Limb (tissue), 2 donors: ENCODE results near the gene EIF3A.
"Not testable (repeated sequence)": the region's sequence is repeated elsewhere in the genome, so short reads cannot be mapped to it uniquely, and the experiment has no call there.

Source experiments
- DNase-seq, 2 donors: peaks; one replicate each; pipeline ENCODE4 v3.0.0-alpha.2; 2016; ENCODE audit errors: extremely low spot score in 2 of 2

Gene EIF3A

GRCh38 chr10:119051775-119052174 lies 28.8 kb downstream of the EIF3A start:
- DNase-seq = no peak

- DNase-seq = no peak
These were observed 30.8 kb downstream of the EIF3A start for GRCh38 chr10:119049777-119050176.

- no peak for DNase-seq
These were observed 31.3 kb downstream of the EIF3A start for GRCh38 chr10:119049361-119049760.

- no peak for DNase-seq
These were observed 35.1 kb downstream of the EIF3A start for GRCh38 chr10:119045561-119045960.

- DNase-seq = no peak
These were observed 38.4 kb downstream of the EIF3A start for GRCh38 chr10:119042169-119042568.

- no peak for DNase-seq
These were observed 39.3 kb downstream of the EIF3A start for GRCh38 chr10:119041326-119041725.

GRCh38 chr10:119039161-119039560 lies 41.5 kb downstream of the EIF3A start:
- no peak for DNase-seq

- DNase-seq = no peak
These were observed 49.0 kb downstream of the EIF3A start for GRCh38 chr10:119031496-119032059.

GRCh38 chr10:119030421-119031250 lies 50.0 kb downstream of the EIF3A start:
- peak in 1 of 2 donors; percentile 66 for DNase-seq

GRCh38 chr10:119029613-119030420 lies 50.8 kb downstream of the EIF3A start, which contains the start of gene NANOS1:
Gene NANOS1, plus strand, starts transcription at chr10:119029714. Its CDS starts 88 bp downstream, at chr10:119029802.
- peak in 1 of 2 donors; percentile 76 for DNase-seq

- DNase-seq = peak; percentile 87 to 94
These were observed 51.6 kb downstream of the EIF3A start for GRCh38 chr10:119028900-119029612.

GRCh38 chr10:119028445-119028899 lies 52.1 kb downstream of the EIF3A start:
- not testable (repeated sequence) for DNase-seq

GRCh38 chr10:119026301-119027110 lies 54.1 kb downstream of the EIF3A start:
- no peak for DNase-seq

- no peak for DNase-seq
These were observed 54.8 kb downstream of the EIF3A start for GRCh38 chr10:119025776-119026175.

GRCh38 chr10:119025336-119025735 lies 55.3 kb downstream of the EIF3A start:
- DNase-seq = peak in 1 of 2 donors; percentile 69

GRCh38 chr10:119024882-119025281 lies 55.7 kb downstream of the EIF3A start:
- DNase-seq = no peak

GRCh38 chr10:119023553-119023868 lies 57.1 kb downstream of the EIF3A start:
- DNase-seq = no peak

GRCh38 chr10:119022846-119023552 lies 57.6 kb downstream of the EIF3A start:
- DNase-seq = no peak

GRCh38 chr10:119020627-119020946 lies 60.0 kb downstream of the EIF3A start:
- no peak for DNase-seq

GRCh38 chr10:119007211-119007574 lies 73.4 kb downstream of the EIF3A start:
- DNase-seq = peak in 1 of 2 donors; percentile 18
